ENCODE data around the gene MMP19. TPM values are rescaled to one million over a fixed set of nuclear protein-coding genes. Genes with fewer than 3 reads are reported as not detected.

The MMP19 gene
- total RNA-seq, 1 experiment from 2014 or later: 2.3 TPM

- RAD21 ChIA-PET (ENCODE audit: low non-redundant PET in 1 of 2, low total read pairs in 2 of 2, uncharacterized antibody in 2 of 2, unreplicated experiment in 2 of 2): no interaction called here
- no peaks in the 10 kb centered on the region for H3K9me2 ChIP-seq (ENCODE audit: insufficient read depth)
- H3K4me2 ChIP-seq (ENCODE audit: low read length): no peak overlapping the region
- DNase-seq (ENCODE audit: low read depth, low spot score) (no peak), ATAC-seq (no peak)
- H3K27me3 ChIP-seq (ENCODE audit: insufficient read depth, low read length): no peaks in the 10 kb centered on the region
- no peak for TF ChIP-seq ATF3 (IDR thresholded peaks at IDR 0.05)
- no peak for TF ChIP-seq SIN3A (IDR thresholded peaks at IDR 0.05; ENCODE audit: low read depth)
- no peak for TF ChIP-seq ZNF274 (IDR thresholded peaks at IDR 0.05; ENCODE audit: low read depth, low read length)
- no peak for TF ChIP-seq REST (IDR thresholded peaks at IDR 0.05; ENCODE audit: low read depth)
- TF ChIP-seq MAX (IDR thresholded peaks at IDR 0.05): no peak
- TF ChIP-seq EZH2 (IDR thresholded peaks at IDR 0.05): no peak
- TF ChIP-seq CTCF (IDR thresholded peaks at IDR 0.05 in 2 of 3, conservative IDR thresholded peaks at IDR 0.05 in 1 of 3; ENCODE audit: borderline replicate concordance in 1 of 3, insufficient read depth in 1 of 3, low read depth in 2 of 3, low read length in 2 of 3): peak; percentile 33 to 56 (median 49); a peak in 5 of 6 replicates
- TF ChIP-seq POLR2AphosphoS5 (IDR thresholded peaks at IDR 0.05; ENCODE audit: low read depth, low read length): no peak
- TF ChIP-seq RAD21 (IDR thresholded peaks at IDR 0.05; ENCODE audit: low read depth): peak; percentile 47
- H2AFZ ChIP-seq (ENCODE audit: low read depth, low read length, poor library complexity, severe bottlenecking): no peak overlapping the region
- H3K4me1 ChIP-seq (ENCODE audit: control insufficient read depth in 1 of 2, insufficient read depth in 2 of 2, low read length in 2 of 2): peaks cover 14 to 19% of the 10 kb centered on the region in 2 experiments
- H3K4me3 ChIP-seq (replicated peaks in 1 of 2; ENCODE audit: low read depth in 1 of 2, low read length in 2 of 2): no peak overlapping the region
- H3K79me2 ChIP-seq (ENCODE audit: insufficient read depth, low read length): peaks cover 61% of the 10 kb centered on the region
- no peaks in the 10 kb centered on the region for H3K9me3 ChIP-seq (ENCODE audit: control insufficient read depth in 1 of 2, insufficient read depth in 1 of 2, low read depth in 1 of 2, low read length in 2 of 2)
- intact Hi-C loops (cut with micrococcal nuclease): loop anchor here (1.0 kb wide), 1 partner anchor 120 kb away; no protein-coding TSS in a partner anchor
- no peak overlapping the region for H3K27ac ChIP-seq (ENCODE audit: low read depth, low read length)
- H3K36me3 ChIP-seq (ENCODE audit: control insufficient read depth in 1 of 2, insufficient read depth in 2 of 2, low read length in 2 of 2): peaks cover 31 to 36% of the 10 kb centered on the region in 2 experiments
- no peaks in the 10 kb centered on the region for H4K20me1 ChIP-seq (ENCODE audit: insufficient read depth)
- H3K9ac ChIP-seq (ENCODE audit: low read length): no peak overlapping the region
- no TSS peak for BruUV-seq (replicated peaks)
- POLR2A ChIA-PET: interaction anchor here (0.9 to 2.5 kb wide), 4 partner anchors 9 to 119 kb away, joined by 3 to 14 read pairs (median 4); partner anchors contain the start of gene DNAJC14
- CTCF ChIA-PET: interaction anchor here (0.8 to 2.5 kb wide), 9 partner anchors 9 to 129 kb away, joined by 3 to 13 read pairs (median 4); partner anchors contain the start of gene DNAJC14
Observed at GRCh38 chr12:55820679-55821078, 22.1 kb downstream of the MMP19 start.
